Muscle of back (tissue), 11 donors: ENCODE measurements around the gene EXOSC3. TPM values are rescaled to one million over a fixed set of nuclear protein-coding genes. Genes with fewer than 3 reads are reported as not detected.

Source experiments
- DNase-seq, 3 donors: peaks; one replicate each; pipeline versions ENCODE4 v3.0.0 to v3.0.0-alpha.2; 2013
- polyA plus RNA-seq, 10 donors: library from polyadenylated mRNA; unstranded; fragments of 120-200 nt; gene quantifications; one replicate each; pipeline ENCODE4 v1.2.1, GENCODE V29; 2013; ENCODE audit not compliant: insufficient read length in 10 of 10

The EXOSC3 gene
- polyA plus RNA-seq, 10 donors: 20.3 to 28.7 (median 23.1) TPM

DNA sequence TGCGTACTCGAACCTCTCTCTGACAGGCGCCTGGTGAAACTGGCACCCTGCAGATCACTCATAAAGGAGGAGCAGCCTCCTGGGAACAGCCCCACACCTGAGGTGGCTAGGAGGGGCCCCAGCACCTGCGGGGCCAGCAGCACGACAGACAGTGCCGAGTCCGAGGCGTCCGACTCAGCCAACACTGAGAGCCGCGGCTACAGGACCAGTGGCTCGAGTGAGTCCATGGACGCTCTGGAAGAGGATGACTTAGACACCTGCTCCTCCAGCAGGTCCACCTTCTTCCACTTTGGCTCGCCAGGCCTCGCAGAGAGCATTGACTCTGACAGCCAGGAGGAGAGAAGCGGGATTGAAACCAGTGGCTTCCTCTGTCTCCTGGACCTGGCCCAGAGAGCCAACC, 44.7 kb downstream of the EXOSC3 start:
- DNase-seq: no peak

DNA sequence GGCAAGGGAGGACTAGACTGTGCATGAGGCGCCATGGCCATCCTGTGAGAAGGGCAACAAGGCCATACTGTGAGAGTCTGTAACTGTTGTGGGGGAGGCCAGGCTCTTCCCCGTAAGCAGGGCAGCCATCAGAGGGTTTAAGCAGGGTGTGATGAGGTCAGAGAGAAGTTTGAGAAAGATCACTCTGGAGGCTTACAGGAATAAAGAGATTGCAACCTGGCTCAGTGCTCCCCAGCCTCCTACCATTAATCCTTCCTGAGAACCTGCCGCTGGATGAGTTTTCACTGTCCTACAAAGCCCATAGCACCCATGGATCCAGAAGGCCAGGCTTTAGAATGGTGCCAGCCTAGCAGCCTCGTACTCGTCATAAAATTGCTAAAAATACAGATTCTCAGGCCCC, 45.6 kb downstream of the EXOSC3 start:
- DNase-seq: no peak

DNA sequence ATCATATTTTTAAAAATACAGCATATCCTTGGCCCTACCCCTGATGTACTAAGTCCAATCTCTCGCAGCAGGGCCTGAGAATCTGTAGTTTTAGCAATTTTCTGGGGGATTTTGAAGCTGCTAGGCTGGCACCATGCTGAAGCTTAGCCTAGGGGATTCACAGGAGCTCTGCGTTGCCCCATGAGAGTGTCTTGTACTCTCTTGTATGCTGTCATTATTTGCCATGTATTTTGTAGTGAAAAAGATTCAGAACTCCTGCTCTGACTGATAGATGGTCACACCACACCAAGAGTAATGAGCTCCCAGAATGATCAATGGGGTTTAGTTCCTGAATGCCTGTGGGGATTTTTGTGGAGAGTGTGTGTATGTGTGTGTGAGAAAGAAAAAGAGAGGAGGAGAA, 51.9 kb downstream of the EXOSC3 start:
- DNase-seq: no peak

DNA sequence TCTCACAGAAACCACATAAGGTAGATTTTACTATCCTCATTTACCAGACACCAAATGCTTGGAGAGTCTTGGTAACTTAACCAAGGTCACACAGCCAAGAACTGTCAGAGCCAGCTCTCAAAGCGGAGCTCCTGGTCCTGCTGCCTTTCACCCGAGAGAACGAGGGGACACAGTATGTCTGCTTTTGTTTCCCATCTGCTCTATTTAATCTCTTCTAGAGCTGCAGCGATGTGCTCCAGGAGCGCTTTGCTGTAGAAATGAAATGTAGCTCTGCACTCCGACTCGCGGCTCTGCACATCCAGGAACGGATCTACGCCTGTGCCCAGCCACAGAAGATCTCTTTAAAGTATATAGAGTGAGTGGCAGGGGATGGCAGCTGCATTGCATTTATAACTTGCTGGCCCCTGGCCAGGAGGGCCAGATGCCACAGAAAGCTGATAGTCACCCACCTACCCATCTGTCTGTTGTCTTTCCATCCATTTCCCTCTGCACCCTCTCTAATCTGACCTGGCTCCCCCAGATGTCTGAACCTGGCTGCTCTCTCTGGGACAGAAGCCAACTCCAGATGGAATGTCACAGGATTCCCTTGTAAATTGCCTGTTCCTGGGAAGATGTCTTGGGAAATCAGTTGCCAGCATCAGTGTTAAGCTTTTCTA, 52.6 kb downstream of the EXOSC3 start:
- DNase-seq: peak; percentile 25 to 51 (median 30)

DNA sequence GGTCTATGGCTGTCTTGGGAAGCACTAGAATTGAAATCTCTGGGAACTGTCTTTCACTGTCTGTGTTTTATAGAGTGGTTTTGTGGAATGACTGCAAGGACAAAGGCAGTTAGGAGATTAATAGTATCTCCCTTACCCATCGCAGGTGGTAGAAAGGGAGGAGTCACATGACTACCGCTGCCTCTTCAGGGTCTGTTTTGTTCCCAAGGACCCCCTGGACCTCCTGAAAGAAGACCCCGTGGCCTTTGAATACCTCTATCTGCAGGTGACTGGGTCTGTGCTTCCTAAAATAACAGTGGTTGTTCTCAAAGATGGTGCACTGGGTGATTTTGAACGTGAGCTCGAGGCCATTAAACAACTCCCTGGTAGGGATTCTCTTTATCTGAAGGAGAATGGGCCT, 54.0 kb downstream of the EXOSC3 start:
- no peak for DNase-seq

DNA sequence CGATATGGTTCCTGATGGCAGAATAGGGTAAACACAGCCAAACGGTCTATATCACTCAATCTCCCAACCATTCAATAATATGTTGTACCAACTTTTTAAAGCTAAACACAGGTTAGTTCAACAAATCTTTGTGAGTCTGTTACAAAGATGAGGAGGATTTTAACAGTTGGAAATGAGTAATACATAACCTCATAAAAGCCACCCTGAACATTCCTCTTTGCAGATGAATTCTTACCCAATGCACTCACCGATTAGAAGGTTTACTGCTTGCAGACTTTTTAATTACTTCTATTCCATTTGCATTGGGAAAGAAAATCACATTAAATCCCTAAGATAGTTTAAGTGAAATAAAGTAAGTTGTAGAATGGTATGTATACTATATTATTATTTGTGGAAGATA, 54.6 kb downstream of the EXOSC3 start:
- no peak for DNase-seq

Other genes with a start within 250 kb of the EXOSC3 start
- 10 to 100 TPM; 22.8 to 39.8 (median 32.9) TPM for gene FBXO10, start 208.7 kb downstream of the EXOSC3 start, polyA plus RNA-seq
- 100 to 1,000 TPM in 1 of 10 donors, 10 to 100 TPM in 9; 71.5 to 102 (median 76.2) TPM for gene TOMM5, start 192.5 kb downstream of the EXOSC3 start, polyA plus RNA-seq
- 10 to 100 TPM in 4 of 10 donors, 1 to 10 TPM in 6; 6.1 to 14.4 (median 9.6) TPM for gene FRMPD1, start 134.1 kb downstream of the EXOSC3 start, polyA plus RNA-seq
- 10 to 100 TPM in 4 of 10 donors, 1 to 10 TPM in 6; 6.3 to 15.4 (median 9.1) TPM for gene TRMT10B, start 31.3 kb downstream of the EXOSC3 start, polyA plus RNA-seq
- gene DCAF10, start 15.7 kb upstream of the EXOSC3 start, polyA plus RNA-seq: 10 to 100 TPM; 18.5 to 32.2 (median 25.1) TPM
- gene SLC25A51, start 119.1 kb upstream of the EXOSC3 start, polyA plus RNA-seq: 10 to 100 TPM; 10.0 to 14.7 (median 12.9) TPM